Stomach (tissue), 9 donors: Measurements from ENCODE around the gene ADGRL3. TPM values are rescaled to one million over a fixed set of nuclear protein-coding genes. Genes with fewer than 3 reads are reported as not detected.

Experiments
- DNase-seq, 2 donors: peaks; one replicate each; pipeline versions ENCODE4 v3.0.0 to v3.0.0-alpha.2; 2013 to 2019
- H3K27ac ChIP-seq, 5 donors: fragments of 200-600 bp in 4 of 5; sonication (generic) in 4 of 5; one replicate each; pipeline ENCODE4 v1.5.1; 2013 to 2019; ENCODE audit warnings: mild to moderate bottlenecking in 1 of 5, moderate library complexity in 1 of 5
- H3K27me3 ChIP-seq, 3 donors: fragments of 200-600 bp; sonication (generic); one replicate each; pipeline ENCODE4 v1.5.1; 2017 to 2019; ENCODE audit warnings: mixed run types in 1 of 3
- H3K36me3 ChIP-seq, 4 donors: fragments of 200-600 bp; sonication (generic); 1 replicate in 3 of 4; 2 replicates in 1 of 4; pipeline ENCODE4 v1.5.1; 2016 to 2019
- H3K4me1 ChIP-seq, 4 donors: fragments of 200-600 bp; sonication (generic); one replicate each; pipeline ENCODE4 v1.5.1; 2016 to 2019
- H3K4me3 ChIP-seq, 4 donors: fragments of 200-600 bp; sonication (generic) in 3 of 4; one replicate each; pipeline ENCODE4 v1.5.1; 2016 to 2019; ENCODE audit warnings: mild to moderate bottlenecking in 1 of 4
- H3K9me3 ChIP-seq, 4 donors: fragments of 200-600 bp; sonication (generic); one replicate each; pipeline ENCODE4 v1.5.1; 2016 to 2019
- CTCF ChIP-seq, 7 experiments: fragments of 450-650 bp in 4 of 7; fragments of 200-600 bp in 3 of 7; sonication (generic) in 3 of 7; IDR thresholded peaks; one replicate each; pipeline ENCODE4 v1.5.1; 2016 to 2019; ENCODE audit warnings: antibody characterized with exemption in 7 of 7, control low read depth in 2 of 7, mild to moderate bottlenecking in 1 of 7
- EP300 ChIP-seq: sonication (generic); formaldehyde crosslinking; IDR thresholded peaks from one replicate; pipeline ENCODE4 v1.6.1; 2017; ENCODE audit warnings: antibody characterized with exemption
- POLR2A ChIP-seq, 4 donors: fragments of 450-650 bp; IDR thresholded peaks; one replicate each; pipeline ENCODE4 v1.6.1; 2016; ENCODE audit warnings: antibody characterized with exemption in 4 of 4, control low read depth in 2 of 4, mild to moderate bottlenecking in 1 of 4, moderate library complexity in 1 of 4
- POLR2AphosphoS5 ChIP-seq, 3 donors: sonication (generic); formaldehyde crosslinking; IDR thresholded peaks; one replicate each; pipeline ENCODE4 v1.6.1; 2016; ENCODE audit warnings: antibody characterized with exemption in 3 of 3
- WGBS, 5 donors: extraction: QIAGEN DNeasy Blood & Tissue Kit in 3 of 5; methylation state at CpG; one replicate each; pipeline versions ENCODE4 v1.1.5 to v1.1.7; 2013 to 2018; 5-methylcytosine and 5-hydroxymethylcytosine counted together
- intact Hi-C: fragments of 100-400 bp; cut with DNase I; formaldehyde crosslinking; loops from one replicate; pipeline ENCODE4 v1.15.1; 2023; ENCODE audit warnings: low total_unique reads
- polyA plus RNA-seq, 3 donors: library from polyadenylated mRNA; stranded (reverse); fragments of 200-250 nt; gene quantifications; one replicate each; pipeline ENCODE4 v1.2.3, GENCODE V29; 2013
- total RNA-seq, 5 donors: library from RNA; depleted of rRNA; stranded (reverse); fragments of >200 nt; gene quantifications; one replicate each; pipeline versions ENCODE4 v1.1.0 to v1.2.3, GENCODE V29; 2014 to 2016
- donor health status: healthy with polysubstance abuse.
- donor health status: Bipolar disorder and iron deficiency.
- donor health status: healthy.

Gene ADGRL3
- total and polyA plus RNA-seq, 8 donors, result 0.48 to 109 (median 3.9) TPM

GRCh38 chr4:61443813-61444510 is 243.8 kb downstream of the ADGRL3 start:
- WGBS, 5 donors, result 30 to 54% (median 46%) methylated on average over 2 of the region's 2 CpGs
- H3K4me3 ChIP-seq, result no peak overlapping the region
- no peaks in the 10 kb centered on the region for H3K9me3 ChIP-seq
- no peak overlapping the region for H3K27ac ChIP-seq
- no peaks in the 10 kb centered on the region for H3K36me3 ChIP-seq
- no peaks in the 10 kb centered on the region for H3K27me3 ChIP-seq
- H3K4me1 ChIP-seq, result peaks cover 4 to 16% (median 10%) of the 10 kb centered on the region in 4 donors
- TF ChIP-seq CTCF (IDR thresholded peaks at IDR 0.05) (no peak), POLR2A (IDR thresholded peaks at IDR 0.05) (no peak), POLR2AphosphoS5 (IDR thresholded peaks at IDR 0.05) (no peak), EP300 (no peak)
- intact Hi-C loops, result no loop called here
- DNase-seq, result no peak

GRCh38 chr4:61445374-61446063 is 245.4 kb downstream of the ADGRL3 start:
- Histone ChIP-seq H3K36me3 (no peaks in the 10 kb centered on the region), H3K4me1 (peaks cover 4 to 20% (median 10%) of the 10 kb centered on the region in 4 donors), H3K27me3 (no peaks in the 10 kb centered on the region), H3K4me3 (no peak overlapping the region), H3K9me3 (no peaks in the 10 kb centered on the region), H3K27ac (no peak overlapping the region)
- DNase-seq, result peak in 1 of 2 donors; percentile 56
- WGBS, 5 donors, result 65 to 72% (median 69%) methylated on average over 2 of the region's 2 CpGs
- TF ChIP-seq POLR2AphosphoS5 (IDR thresholded peaks at IDR 0.05) (no peak), EP300 (no peak), POLR2A (IDR thresholded peaks at IDR 0.05) (no peak), CTCF (IDR thresholded peaks at IDR 0.05) (no peak)
- intact Hi-C loops, result no loop called here

- TF ChIP-seq CTCF (IDR thresholded peaks at IDR 0.05) (no peak), POLR2A (IDR thresholded peaks at IDR 0.05) (no peak), EP300 (no peak), POLR2AphosphoS5 (IDR thresholded peaks at IDR 0.05) (no peak)
- Histone ChIP-seq H3K27me3 (no peaks in the 10 kb centered on the region), H3K9me3 (no peaks in the 10 kb centered on the region), H3K4me1 (peaks cover 4 to 31% (median 10%) of the 10 kb centered on the region in 4 donors), H3K27ac (no peak overlapping the region), H3K36me3 (no peaks in the 10 kb centered on the region), H3K4me3 (no peak overlapping the region)
- intact Hi-C loops, result no loop called here
- DNase-seq, result no peak
Measured at GRCh38 chr4:61446941-61447340, 246.8 kb downstream of the ADGRL3 start.

GRCh38 chr4:61447918-61448317 is 247.8 kb downstream of the ADGRL3 start:
- 33 to 71% (median 48%) methylated on average over 1 of the region's 1 CpG for WGBS, 5 donors

More at GRCh38 chr4:61447918-61448317, 247.8 kb downstream of the ADGRL3 start:
- Histone ChIP-seq H3K27ac (no peak overlapping the region), H3K36me3 (no peaks in the 10 kb centered on the region), H3K9me3 (no peaks in the 10 kb centered on the region), H3K27me3 (no peaks in the 10 kb centered on the region), H3K4me3 (no peak overlapping the region), H3K4me1 (peaks cover 4 to 34% (median 10%) of the 10 kb centered on the region in 4 donors)
- no peak for DNase-seq
- TF ChIP-seq CTCF (IDR thresholded peaks at IDR 0.05) (no peak), POLR2AphosphoS5 (IDR thresholded peaks at IDR 0.05) (no peak), EP300 (no peak), POLR2A (IDR thresholded peaks at IDR 0.05) (no peak)
- intact Hi-C loops, result no loop called here
